Type B pancreatic cell (in vitro differentiated cells): Measurements from ENCODE around the gene CD99L2. TPM values are rescaled to one million over a fixed set of nuclear protein-coding genes. Genes with fewer than 3 reads are reported as not detected.

Experiments
- DNase-seq: peaks from one replicate; pipeline ENCODE4 v3.0.0; 2021; ENCODE audit warnings: mixed read lengths; ENCODE audit not compliant: unreplicated experiment; ENCODE audit errors: extremely low spot score
- H3K27ac Mint-ChIP-seq: 2 replicates; pipeline ENCODE4 v1.8.0; 2021; ENCODE audit warnings: mild to moderate bottlenecking, mixed read lengths
- H3K27me3 Mint-ChIP-seq: 2 replicates; pipeline ENCODE4 v1.8.0; 2021; ENCODE audit warnings: mixed read lengths
- H3K36me3 Mint-ChIP-seq: 2 replicates; pipeline ENCODE4 v1.8.0; 2021; ENCODE audit warnings: mixed read lengths
- H3K4me1 Mint-ChIP-seq: one replicate; pipeline ENCODE4 v1.8.0; 2021; ENCODE audit warnings: mixed read lengths; ENCODE audit not compliant: unreplicated experiment
- H3K4me3 Mint-ChIP-seq: 2 replicates; pipeline ENCODE4 v1.8.0; 2021; ENCODE audit warnings: mild to moderate bottlenecking, mixed read lengths
- H3K9me3 Mint-ChIP-seq: 2 replicates; pipeline ENCODE4 v1.8.0; 2021; ENCODE audit warnings: mixed read lengths
- CTCF ChIP-seq: fragments of 200-600 bp; sonication (generic); conservative IDR thresholded peaks from 2 replicates; pipeline ENCODE4 v1.5.0; 2021; ENCODE audit warnings: antibody characterized with exemption, mild to moderate bottlenecking
- total RNA-seq: library from RNA; stranded (reverse); gene quantifications from 2 replicates; pipeline ENCODE4 v1.2.1, GENCODE V29; 2021; ENCODE audit warnings: low replicate concordance

CD99L2 gene
- total RNA-seq, 1 donor from 2014 or later: 35.1 TPM

- H3K36me3 Mint-ChIP-seq: no peaks in the 10 kb centered on the region
- no peaks in the 10 kb centered on the region for H3K4me1 Mint-ChIP-seq
- no peaks in the 10 kb centered on the region for H3K9me3 Mint-ChIP-seq
- no peak for DNase-seq
- no peak for TF ChIP-seq CTCF
- H3K27me3 Mint-ChIP-seq: no peaks in the 10 kb centered on the region
- no peak overlapping the region for H3K4me3 Mint-ChIP-seq
- no peak overlapping the region for H3K27ac Mint-ChIP-seq
Measured at GRCh38 chrX:150765782-150766350, 132.6 kb downstream of the CD99L2 start.

- no peak overlapping the region for H3K4me3 Mint-ChIP-seq
- no peak for DNase-seq
- H3K27ac Mint-ChIP-seq: no peak overlapping the region
- H3K9me3 Mint-ChIP-seq: no peaks in the 10 kb centered on the region
- H3K4me1 Mint-ChIP-seq: no peaks in the 10 kb centered on the region
- no peaks in the 10 kb centered on the region for H3K27me3 Mint-ChIP-seq
- TF ChIP-seq CTCF: no peak
- H3K36me3 Mint-ChIP-seq: no peaks in the 10 kb centered on the region
Measured at GRCh38 chrX:150765237-150765636, 133.2 kb downstream of the CD99L2 start.

GRCh38 chrX:150763810-150764209 lies 134.7 kb downstream of the CD99L2 start:
- no peaks in the 10 kb centered on the region for H3K27me3 Mint-ChIP-seq
- H3K36me3 Mint-ChIP-seq: peaks cover 5% of the 10 kb centered on the region
- DNase-seq: no peak
- no peaks in the 10 kb centered on the region for H3K4me1 Mint-ChIP-seq
- no peak overlapping the region for H3K4me3 Mint-ChIP-seq
- no peaks in the 10 kb centered on the region for H3K9me3 Mint-ChIP-seq
- H3K27ac Mint-ChIP-seq: no peak overlapping the region
- no peak for TF ChIP-seq CTCF

- Mint-ChIP-seq H3K27ac (no peak overlapping the region), H3K9me3 (no peaks in the 10 kb centered on the region), H3K36me3 (peaks cover 7% of the 10 kb centered on the region), H3K4me1 (no peaks in the 10 kb centered on the region), H3K4me3 (no peak overlapping the region), H3K27me3 (no peaks in the 10 kb centered on the region)
- TF ChIP-seq CTCF: no peak
- DNase-seq: no peak
Measured at GRCh38 chrX:150763303-150763797, 135.1 kb downstream of the CD99L2 start.

- Mint-ChIP-seq H3K4me1 (no peaks in the 10 kb centered on the region), H3K27me3 (no peaks in the 10 kb centered on the region), H3K36me3 (peaks cover 7% of the 10 kb centered on the region), H3K4me3 (no peak overlapping the region), H3K9me3 (no peaks in the 10 kb centered on the region), H3K27ac (no peak overlapping the region)
- DNase-seq: no peak
- TF ChIP-seq CTCF: no peak
Measured at GRCh38 chrX:150762258-150763165, 136.0 kb downstream of the CD99L2 start.
